Endothelial cell (in vitro differentiated cells): ENCODE data around the gene LEKR1. TPM values are rescaled to one million over a fixed set of nuclear protein-coding genes. Genes with fewer than 3 reads are reported as not detected.
"Not testable (repeated sequence)": the region's sequence is repeated elsewhere in the genome, so short reads cannot be mapped to it uniquely, and the experiment has no call there.

Experiments used
- DNase-seq: peaks from one replicate; pipeline ENCODE4 v3.0.0; 2021; ENCODE audit warnings: low spot score
- H3K27ac Mint-ChIP-seq: one replicate; pipeline ENCODE4 v1.8.0; 2021; ENCODE audit warnings: mixed read lengths, inconsistent platforms; ENCODE audit not compliant: unreplicated experiment
- H3K27me3 Mint-ChIP-seq: one replicate; pipeline ENCODE4 v1.8.0; 2021; ENCODE audit warnings: mild to moderate bottlenecking, moderate library complexity, mixed read lengths, inconsistent platforms; ENCODE audit not compliant: unreplicated experiment
- H3K36me3 Mint-ChIP-seq: one replicate; pipeline ENCODE4 v1.8.0; 2021; ENCODE audit warnings: mild to moderate bottlenecking, low read depth, mixed read lengths, inconsistent platforms; ENCODE audit not compliant: unreplicated experiment
- H3K4me1 Mint-ChIP-seq: one replicate; pipeline ENCODE4 v1.8.0; 2021; ENCODE audit warnings: mild to moderate bottlenecking, mixed read lengths, inconsistent platforms; ENCODE audit not compliant: unreplicated experiment
- H3K4me3 Mint-ChIP-seq: one replicate; pipeline ENCODE4 v1.8.0; 2021; ENCODE audit warnings: mild to moderate bottlenecking, mixed read lengths, inconsistent platforms; ENCODE audit not compliant: unreplicated experiment
- H3K9me3 Mint-ChIP-seq: one replicate; pipeline ENCODE4 v1.8.0; 2021; ENCODE audit warnings: mixed read lengths, inconsistent platforms; ENCODE audit not compliant: unreplicated experiment
- CTCF ChIP-seq: fragments of 200-600 bp; sonication (generic); IDR thresholded peaks from one replicate; pipeline ENCODE4 v1.5.0; 2021; ENCODE audit warnings: antibody characterized with exemption; ENCODE audit not compliant: unreplicated experiment
- total RNA-seq: library from RNA; stranded (reverse); fragmentation: NEBNext Ultra II Directional; extraction: Animal tissue kit (Norgen Biotek cat#: 25700); gene quantifications from one replicate; pipeline ENCODE4 v1.2.1, GENCODE V29; 2021; ENCODE audit not compliant: unreplicated experiment

Gene LEKR1
- total RNA-seq, 1 donor from 2014 or later = 0.18 TPM

GRCh38 chr3:156892701-156893100 lies 66.5 kb downstream of the LEKR1 start:
- Mint-ChIP-seq H3K27ac (no peak overlapping the region), H3K4me1 (no peaks in the 10 kb centered on the region), H3K9me3 (no peaks in the 10 kb centered on the region), H3K4me3 (no peak overlapping the region), H3K36me3 (no peaks in the 10 kb centered on the region), H3K27me3 (no peaks in the 10 kb centered on the region)
- TF ChIP-seq CTCF = no peak
- DNase-seq = no peak

- not testable (repeated sequence) for H3K9me3 Mint-ChIP-seq, H3K4me1 Mint-ChIP-seq
These were observed 69.2 kb downstream of the LEKR1 start for GRCh38 chr3:156895374-156895773.

GRCh38 chr3:156897851-156898250 lies 71.7 kb downstream of the LEKR1 start:
- not testable (repeated sequence) for H3K36me3 Mint-ChIP-seq, H3K27ac Mint-ChIP-seq, H3K4me1 Mint-ChIP-seq

More at GRCh38 chr3:156895374-156895773, 69.2 kb downstream of the LEKR1 start:
- DNase-seq, H3K36me3 Mint-ChIP-seq, H3K4me3 Mint-ChIP-seq, H3K27me3 Mint-ChIP-seq, H3K27ac Mint-ChIP-seq: not testable (repeated sequence)

GRCh38 chr3:156898296-156898880 lies 72.2 kb downstream of the LEKR1 start:
- Mint-ChIP-seq H3K4me1 (no peaks in the 10 kb centered on the region), H3K9me3 (no peaks in the 10 kb centered on the region), H3K4me3 (no peak overlapping the region), H3K36me3 (no peaks in the 10 kb centered on the region), H3K27ac (no peak overlapping the region), H3K27me3 (no peaks in the 10 kb centered on the region)
- TF ChIP-seq CTCF = no peak
- DNase-seq = no peak

More at GRCh38 chr3:156897851-156898250, 71.7 kb downstream of the LEKR1 start:
- H3K4me3 Mint-ChIP-seq, H3K27me3 Mint-ChIP-seq, H3K9me3 Mint-ChIP-seq, DNase-seq: not testable (repeated sequence)

- no peaks in the 10 kb centered on the region for H3K4me1 Mint-ChIP-seq
- H3K27me3 Mint-ChIP-seq = no peaks in the 10 kb centered on the region
- TF ChIP-seq CTCF = no peak
- no peak overlapping the region for H3K27ac Mint-ChIP-seq
- no peaks in the 10 kb centered on the region for H3K36me3 Mint-ChIP-seq
- H3K4me3 Mint-ChIP-seq = no peak overlapping the region
- no peak for DNase-seq
- no peaks in the 10 kb centered on the region for H3K9me3 Mint-ChIP-seq
These were observed 73.8 kb downstream of the LEKR1 start for GRCh38 chr3:156899951-156900350.

GRCh38 chr3:156902916-156903315 lies 76.8 kb downstream of the LEKR1 start:
- H3K27me3 Mint-ChIP-seq = no peaks in the 10 kb centered on the region
- H3K4me1 Mint-ChIP-seq = no peaks in the 10 kb centered on the region
- H3K9me3 Mint-ChIP-seq = no peaks in the 10 kb centered on the region
- no peak for TF ChIP-seq CTCF
- no peak overlapping the region for H3K27ac Mint-ChIP-seq
- H3K36me3 Mint-ChIP-seq = no peaks in the 10 kb centered on the region
- H3K4me3 Mint-ChIP-seq = no peak overlapping the region
- DNase-seq = no peak
